NCI-H2227 (cell line): ENCODE measurements around the gene FAM174C.
"Not testable (repeated sequence)": the region's sequence is repeated elsewhere in the genome, so short reads cannot be mapped to it uniquely, and the experiment has no call there.

Experiments
- DNase-seq: peaks from one replicate; lab custom pipeline; 2025; ENCODE audit not compliant: unreplicated experiment; lab: John Stamatoyannopoulos, UW

The FAM174C gene

GRCh38 chr19:1316466-1316865 is 41.1 kb downstream of the FAM174C start:
- DNase-seq = no peak

DNA sequence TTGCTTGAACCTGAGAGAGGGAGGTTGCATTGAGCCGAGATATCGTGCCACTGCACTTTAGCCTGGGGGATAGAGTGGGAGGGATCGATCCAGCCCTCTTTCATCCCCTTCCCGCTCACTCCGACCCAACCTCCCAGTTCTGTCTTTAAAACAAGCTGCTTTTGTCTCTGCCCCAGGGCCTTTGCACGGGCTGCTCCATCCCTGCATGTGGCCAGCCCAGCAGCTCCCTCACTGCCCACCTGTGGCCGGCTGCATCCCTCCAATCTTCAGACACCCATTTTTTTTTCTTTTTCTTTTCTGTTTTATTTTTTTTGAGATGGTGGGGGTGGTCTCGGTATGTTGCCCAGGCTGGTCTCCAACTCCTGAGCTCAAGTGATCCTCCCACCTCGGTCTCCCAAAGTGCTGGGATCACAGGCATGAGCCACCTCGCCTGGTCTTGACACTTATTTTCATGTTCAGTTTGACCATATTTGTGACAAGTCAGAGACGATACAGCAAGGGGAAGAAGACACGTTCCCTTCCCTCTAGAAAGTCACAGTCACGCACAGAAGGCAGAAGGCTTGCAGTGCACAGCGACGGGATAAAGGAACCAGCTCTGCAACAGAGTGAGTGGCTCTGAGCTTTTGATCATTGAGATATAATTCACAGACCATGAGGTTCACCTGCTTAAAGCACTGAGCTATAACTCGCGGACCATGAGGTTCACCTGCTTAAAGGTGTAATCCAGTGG is 42.1 kb downstream of the FAM174C start:
- DNase-seq = no peak

DNA sequence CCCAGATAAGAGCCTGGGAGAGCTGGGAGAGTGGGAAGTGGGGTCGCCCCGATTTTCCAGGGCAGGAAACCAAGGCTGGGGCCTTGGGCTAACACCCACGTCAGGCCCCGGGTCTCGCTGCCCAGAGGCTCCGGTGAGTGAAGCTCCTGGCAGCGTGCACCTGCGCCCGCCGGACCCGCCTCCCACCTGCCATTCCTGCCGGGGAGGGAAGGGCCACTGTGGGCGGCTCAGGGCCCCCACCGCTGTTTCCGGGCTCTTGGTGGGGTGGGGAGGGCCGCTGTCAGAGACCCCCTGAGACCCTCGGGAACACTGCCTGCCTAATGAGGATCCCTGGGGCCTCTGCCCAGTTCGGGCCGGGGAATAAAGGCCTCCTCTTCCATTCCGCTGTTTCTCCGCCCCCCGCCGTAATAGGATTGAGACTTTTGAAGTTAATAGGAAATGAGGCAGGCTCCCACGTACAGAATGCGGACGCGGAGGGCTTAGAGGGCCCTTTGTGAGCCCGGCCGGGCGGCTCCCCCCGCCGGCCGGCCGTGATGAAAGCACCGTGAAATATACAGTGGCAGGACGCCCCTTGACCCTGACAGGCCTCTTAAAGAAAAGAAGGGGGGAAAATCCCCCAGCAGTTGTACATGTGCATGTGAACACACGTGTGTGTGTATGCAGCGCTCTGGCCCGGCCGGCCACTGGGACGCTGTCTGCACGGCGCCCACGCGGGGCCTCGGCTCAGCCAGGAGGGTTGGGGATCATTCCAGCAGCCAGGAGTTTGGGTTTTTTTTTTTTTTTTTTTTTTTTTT is 43.5 kb downstream of the FAM174C start:
- no peak for DNase-seq

DNA sequence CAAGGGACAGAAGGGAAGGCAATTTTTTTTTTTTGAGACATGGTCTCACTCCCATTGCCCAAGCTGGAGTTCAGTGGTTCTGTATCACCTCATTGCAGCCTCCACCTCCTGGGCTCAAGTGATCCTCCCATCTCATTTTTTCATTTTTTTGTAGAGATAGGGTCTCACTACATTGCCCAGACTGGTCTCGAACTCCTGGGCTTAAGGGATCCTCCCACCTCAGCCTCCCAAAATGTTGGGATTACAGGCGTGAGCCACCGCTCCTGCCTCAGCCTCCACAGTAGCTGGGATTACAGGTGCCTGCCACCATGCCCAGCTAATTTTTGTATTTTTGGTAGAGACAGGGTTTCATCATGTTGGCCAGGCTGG is 44.9 kb downstream of the FAM174C start:
- not testable (repeated sequence) for DNase-seq

GRCh38 chr19:1321539-1321938 is 46.2 kb downstream of the FAM174C start:
- no peak for DNase-seq

- no peak for DNase-seq
Measured at GRCh38 chr19:1322198-1322981, 47.1 kb downstream of the FAM174C start.

- DNase-seq = no peak
Measured at GRCh38 chr19:1324249-1324805, 49.0 kb downstream of the FAM174C start.

- peak; percentile 87 for DNase-seq
Measured at GRCh38 chr19:1324806-1325567, 49.7 kb downstream of the FAM174C start.

GRCh38 chr19:1325568-1326294 is 50.4 kb downstream of the FAM174C start:
- DNase-seq = no peak

DNA sequence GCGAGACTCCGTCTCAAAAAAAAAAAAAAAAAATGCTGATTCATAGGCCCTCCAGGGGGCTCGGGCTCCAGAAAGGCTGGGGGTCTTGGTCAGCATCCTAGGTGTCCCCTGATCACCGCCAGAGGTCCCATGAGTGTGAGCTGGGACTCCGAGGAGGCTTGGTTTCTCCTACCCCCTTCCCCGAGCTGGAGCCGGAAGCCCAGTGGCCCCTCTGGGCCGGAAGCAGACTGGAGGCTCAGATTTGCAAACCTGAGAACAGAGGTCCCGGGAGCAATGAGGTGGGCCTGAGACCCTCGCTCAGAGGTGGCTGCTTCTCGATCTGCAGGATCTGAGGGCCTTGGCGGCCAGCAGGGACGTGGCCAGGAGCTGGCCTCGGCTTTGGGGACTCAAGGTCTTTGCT is 51.8 kb downstream of the FAM174C start:
- DNase-seq = no peak
